ENCODE measurements around the gene TNFRSF4.

Gene TNFRSF4

DNA sequence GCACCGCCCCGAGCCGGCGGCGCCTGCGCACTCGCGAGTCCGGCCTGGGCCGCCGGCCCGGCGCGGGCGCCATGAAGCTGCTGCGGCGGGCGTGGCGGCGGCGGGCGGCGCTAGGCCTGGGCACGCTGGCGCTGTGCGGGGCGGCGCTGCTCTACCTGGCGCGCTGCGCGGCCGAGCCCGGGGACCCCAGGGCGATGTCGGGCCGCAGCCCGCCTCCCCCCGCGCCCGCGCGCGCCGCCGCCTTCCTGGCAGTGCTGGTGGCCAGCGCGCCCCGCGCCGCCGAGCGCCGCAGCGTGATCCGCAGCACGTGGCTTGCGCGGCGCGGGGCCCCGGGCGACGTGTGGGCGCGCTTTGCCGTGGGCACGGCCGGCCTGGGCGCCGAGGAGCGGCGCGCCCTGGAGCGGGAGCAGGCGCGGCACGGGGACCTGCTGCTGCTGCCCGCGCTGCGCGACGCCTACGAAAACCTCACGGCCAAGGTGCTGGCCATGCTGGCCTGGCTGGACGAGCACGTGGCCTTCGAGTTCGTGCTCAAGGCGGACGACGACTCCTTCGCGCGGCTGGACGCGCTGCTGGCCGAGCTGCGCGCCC, 18.3 kb upstream of the TNFRSF4 start, which contains the start of gene B3GALT6:
Gene B3GALT6 (plus strand): TSS at position 30 of the 588 bp plus-strand sequence. CDS start 42 bp downstream, at position 72.
- no peak for DNase-seq

DNA sequence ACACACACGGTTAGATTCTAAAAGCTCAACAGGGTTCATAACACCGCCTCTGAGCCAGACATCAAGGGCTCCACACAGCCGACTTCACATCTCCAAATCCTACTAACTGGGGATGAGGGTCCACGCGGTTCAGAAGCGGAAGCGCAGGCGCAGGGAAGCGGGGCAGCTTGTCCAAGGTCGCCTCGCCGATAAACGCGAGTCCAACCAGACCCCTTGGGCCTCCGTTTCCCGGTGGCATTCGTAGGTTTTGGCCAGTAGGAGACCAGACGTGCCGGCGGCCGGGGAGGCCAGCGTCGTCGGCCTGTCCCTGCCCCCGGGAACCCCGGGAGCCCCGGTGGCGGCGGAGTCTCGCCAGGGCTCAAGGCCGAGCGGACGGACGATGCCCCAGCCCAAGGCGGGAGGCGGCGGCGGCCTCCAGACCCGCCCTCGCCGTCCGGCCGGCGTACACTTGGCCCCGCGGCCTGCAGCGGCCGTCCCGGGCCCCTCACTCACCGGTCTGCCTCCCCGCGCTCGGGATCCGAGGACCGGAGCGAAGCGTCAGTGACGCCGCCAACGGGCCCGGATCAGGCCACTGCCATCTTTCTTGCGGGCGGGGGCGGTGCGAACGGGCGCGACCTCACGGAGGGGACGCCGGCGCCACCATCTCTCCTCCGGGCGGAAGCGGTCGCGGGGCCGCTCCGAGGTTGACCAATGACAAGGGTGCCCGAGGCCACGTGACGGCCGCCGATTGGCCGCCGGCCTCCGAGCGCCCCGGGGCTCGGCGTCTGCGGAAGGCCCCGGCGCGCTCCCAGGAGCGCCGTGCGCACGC, 17.7 kb upstream of the TNFRSF4 start, which contains the start of gene SDF4:
Gene SDF4 (minus strand): TSS at position 602 of the 808 bp plus-strand sequence. CDS start 3,229 bp downstream, outside the sequence.
- peak; percentile 97 for DNase-seq

- no peak for DNase-seq
These were observed 16.9 kb upstream of the TNFRSF4 start for GRCh38 chr1:1230656-1231399.

GRCh38 chr1:1229770-1230169, 15.8 kb upstream of the TNFRSF4 start:
- DNase-seq = no peak

GRCh38 chr1:1228596-1229321, 14.8 kb upstream of the TNFRSF4 start:
- DNase-seq = no peak

DNA sequence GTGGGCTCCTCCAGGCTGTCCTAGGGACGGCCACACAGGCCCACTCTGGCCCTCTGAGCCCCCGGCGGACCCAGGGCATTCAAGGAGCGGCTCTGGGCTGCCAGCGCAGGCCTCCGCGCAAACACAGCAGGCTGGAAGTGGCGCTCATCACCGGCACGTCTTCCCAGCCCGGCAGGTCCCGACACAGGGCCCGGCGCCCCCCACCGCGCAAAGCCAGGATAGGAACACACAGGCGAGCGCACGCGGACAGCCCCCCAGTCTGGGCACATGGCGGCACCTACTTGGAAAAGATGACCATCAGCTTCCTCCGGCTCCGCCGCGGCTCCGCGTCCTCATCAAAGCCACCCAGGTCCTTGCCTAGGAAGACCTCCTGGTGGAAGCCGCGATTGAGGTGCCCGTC, 14.2 kb upstream of the TNFRSF4 start:
- no peak for DNase-seq

- DNase-seq = no peak
These were observed 13.4 kb upstream of the TNFRSF4 start for GRCh38 chr1:1227386-1227785.

- no peak for DNase-seq
These were observed 12.8 kb upstream of the TNFRSF4 start for GRCh38 chr1:1226566-1227362.

DNA sequence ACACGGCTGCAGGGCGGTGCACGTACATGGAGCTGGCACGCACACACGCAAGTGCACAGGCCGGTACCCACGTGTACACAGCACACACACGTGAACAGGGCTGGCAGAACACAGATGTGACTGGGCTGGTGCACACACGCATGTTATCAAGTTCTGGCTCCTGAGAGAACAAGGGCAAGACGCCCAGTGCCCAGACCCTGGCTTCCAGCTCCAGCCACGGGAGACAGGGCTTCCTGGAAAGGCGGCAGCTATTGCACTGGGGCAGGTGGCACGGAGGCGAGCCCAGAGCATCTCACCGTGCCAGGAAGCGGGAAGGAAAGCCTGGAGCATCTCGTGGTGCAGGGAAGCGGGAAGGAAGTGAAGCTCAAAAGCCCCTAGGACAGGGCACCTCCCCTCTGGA, 12.0 kb upstream of the TNFRSF4 start:
- no peak for DNase-seq

DNA sequence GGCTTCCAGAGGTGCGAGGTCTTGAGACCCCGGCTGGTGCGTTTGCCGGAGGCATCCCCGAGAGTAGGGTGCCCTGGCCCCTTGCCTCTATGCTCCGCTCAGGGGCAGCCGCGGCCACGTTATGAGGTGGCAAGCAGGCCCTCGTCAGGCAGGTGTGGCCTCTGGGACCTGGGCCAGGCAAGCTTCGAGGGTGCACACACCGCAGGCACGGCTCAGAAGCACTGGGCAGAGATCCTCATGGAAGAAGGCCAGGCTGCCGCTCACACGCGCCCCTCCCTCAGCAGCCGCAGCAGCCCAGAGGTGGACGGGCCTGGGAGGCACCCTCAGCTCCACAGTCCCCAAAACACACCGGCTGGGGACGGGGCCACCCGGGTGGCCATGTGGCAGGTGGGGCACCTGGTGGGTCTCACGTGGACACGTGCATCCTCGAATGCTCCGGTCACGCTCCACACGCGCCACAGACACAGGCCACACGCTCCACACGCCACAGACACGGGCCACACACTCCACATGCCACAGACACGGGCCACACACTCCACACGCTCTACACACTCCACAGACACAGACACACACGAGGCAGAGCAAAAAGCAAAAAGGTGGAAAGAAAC, 11.4 kb upstream of the TNFRSF4 start:
- no peak for DNase-seq

GRCh38 chr1:1223891-1224290, 9.9 kb upstream of the TNFRSF4 start:
- DNase-seq = no peak

- no peak for DNase-seq
These were observed 9.4 kb upstream of the TNFRSF4 start for GRCh38 chr1:1223321-1223720.

DNA sequence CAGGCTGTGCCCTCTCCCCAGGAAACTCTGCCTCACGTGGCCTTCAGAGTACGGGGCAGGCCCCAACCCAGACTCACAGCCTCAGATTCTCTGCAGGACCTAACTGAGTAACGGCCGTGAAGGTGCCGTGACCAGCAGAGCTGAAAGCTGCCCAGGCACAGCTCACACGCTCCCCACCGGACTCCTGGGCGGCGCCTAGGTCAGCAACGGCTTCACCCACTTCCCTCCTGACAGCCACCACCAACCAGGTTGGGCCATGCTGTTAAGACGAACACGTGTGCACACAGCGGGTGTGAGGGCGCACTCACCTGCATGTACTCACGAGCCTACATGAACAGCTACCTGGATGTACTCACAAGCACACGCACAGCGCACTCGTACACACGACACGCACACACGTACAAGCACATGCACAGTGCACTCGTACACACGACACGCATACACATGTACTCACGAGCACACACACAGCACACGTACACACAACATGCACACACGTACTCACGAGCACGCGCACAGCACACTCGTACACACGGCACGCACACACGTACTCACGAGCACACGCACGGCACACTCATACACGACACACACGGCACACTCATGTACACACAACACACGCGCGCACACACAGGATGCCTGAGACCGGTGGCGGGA, 8.7 kb upstream of the TNFRSF4 start:
- no peak for DNase-seq

GRCh38 chr1:1221887-1222574, 8.1 kb upstream of the TNFRSF4 start:
- no peak for DNase-seq

GRCh38 chr1:1220197-1220596, 6.2 kb upstream of the TNFRSF4 start:
- DNase-seq = no peak

DNA sequence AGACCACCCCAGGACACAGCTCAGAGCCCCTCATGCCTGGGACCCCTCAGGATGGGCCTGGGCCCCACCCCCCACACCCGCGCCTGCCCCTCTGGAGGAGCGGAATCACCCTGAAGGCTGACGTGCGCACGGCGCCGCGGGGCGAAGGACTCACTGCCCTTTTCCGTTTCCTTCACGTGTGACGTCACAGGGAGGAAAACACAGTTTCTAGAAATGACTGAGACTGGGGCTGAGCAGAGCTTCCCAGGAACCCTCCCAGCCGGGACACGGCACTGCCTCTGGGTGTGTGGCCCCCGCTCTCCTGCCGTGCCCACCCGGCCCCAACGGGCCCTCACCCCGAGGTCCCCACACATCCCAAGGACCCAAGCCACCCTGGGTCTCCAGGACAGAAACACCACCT, 5.4 kb upstream of the TNFRSF4 start:
- DNase-seq = no peak

DNA sequence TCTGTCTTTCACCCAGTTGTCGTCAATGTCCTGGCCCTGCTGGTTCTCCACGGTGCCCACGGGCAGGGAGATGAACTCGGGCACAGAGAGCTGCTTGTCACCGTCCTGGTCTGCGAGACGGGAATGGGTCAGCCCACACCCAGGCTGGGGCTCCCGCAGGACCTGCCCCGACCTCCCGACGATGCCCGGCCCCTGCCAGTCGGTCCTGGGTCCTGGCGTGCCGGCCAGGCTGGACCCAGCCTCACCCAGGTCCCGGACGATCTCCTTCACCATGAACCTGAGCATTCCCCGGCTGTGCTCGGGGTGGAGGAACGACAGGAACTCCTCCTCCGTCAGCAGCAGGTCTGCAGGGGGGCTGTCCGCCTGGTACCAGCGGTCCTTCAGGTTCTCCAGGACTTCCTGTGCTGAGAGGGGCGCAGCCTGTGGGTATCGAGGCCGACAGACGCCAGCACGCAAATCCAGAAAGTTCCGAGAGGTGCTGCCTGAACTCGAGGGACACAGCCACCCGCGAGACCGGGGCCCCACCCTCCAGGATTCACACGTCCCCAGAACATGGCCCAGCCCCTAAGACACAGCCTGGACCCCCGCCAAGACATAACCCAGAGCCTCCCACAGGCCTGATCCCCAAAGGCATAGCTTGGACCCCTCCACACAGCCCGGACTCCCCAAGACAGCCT, 4.7 kb upstream of the TNFRSF4 start:
- no peak for DNase-seq

DNA sequence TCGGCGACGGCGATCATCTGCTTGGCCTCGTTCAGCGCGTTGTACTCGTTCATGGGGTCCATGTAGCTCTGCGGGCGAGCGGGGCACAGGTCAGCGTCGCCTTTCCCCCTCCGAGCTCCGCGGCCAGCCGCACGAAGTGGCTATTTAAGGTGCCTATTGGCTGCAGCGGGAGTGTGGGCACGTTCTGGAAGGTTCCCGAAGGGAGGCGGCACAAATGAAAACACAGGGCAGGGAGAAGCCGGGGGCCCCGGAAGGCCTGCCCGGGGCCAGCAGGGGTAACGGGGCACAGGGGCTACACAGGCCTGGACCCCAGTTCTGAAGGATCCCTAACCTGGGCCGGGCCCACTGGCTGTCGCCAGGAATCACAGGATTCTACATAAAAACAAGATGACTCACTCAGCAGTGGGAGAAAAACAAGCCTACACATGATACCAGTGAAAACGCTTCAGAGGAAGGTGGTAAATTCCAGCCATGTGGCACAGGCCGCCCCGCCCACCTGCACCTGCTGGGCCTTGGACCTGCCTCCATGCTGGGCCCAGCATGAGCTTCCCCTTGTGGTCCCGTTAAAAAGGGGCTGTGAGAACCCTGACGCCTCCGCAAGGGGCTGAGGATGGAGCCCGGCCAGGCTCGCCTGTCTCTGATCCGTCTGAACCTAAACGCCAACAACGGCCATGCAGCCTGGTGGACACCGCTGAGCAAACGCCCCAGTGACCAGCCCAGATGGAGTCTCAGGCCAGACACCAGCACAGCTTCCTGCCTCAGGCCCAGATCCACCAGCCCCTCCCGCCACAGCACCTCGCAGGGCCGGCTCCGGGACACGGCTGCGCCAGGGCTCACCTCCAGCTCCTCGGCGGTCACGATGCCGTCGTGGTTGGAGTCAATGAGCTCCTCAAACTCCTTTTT, 3.9 kb upstream of the TNFRSF4 start:
- DNase-seq = no peak

Data from islet precursor cell (in vitro differentiated cells).